GM19328 (cell line): ENCODE data around the gene TNC.

Source experiments
- ATAC-seq: cut with Tn5 transposase; IDR thresholded peaks from one replicate; pipeline ENCODE4 v1.9.1; 2021; ENCODE audit warnings: mild to moderate bottlenecking, moderate library complexity; ENCODE audit not compliant: unreplicated experiment

The TNC gene

DNA sequence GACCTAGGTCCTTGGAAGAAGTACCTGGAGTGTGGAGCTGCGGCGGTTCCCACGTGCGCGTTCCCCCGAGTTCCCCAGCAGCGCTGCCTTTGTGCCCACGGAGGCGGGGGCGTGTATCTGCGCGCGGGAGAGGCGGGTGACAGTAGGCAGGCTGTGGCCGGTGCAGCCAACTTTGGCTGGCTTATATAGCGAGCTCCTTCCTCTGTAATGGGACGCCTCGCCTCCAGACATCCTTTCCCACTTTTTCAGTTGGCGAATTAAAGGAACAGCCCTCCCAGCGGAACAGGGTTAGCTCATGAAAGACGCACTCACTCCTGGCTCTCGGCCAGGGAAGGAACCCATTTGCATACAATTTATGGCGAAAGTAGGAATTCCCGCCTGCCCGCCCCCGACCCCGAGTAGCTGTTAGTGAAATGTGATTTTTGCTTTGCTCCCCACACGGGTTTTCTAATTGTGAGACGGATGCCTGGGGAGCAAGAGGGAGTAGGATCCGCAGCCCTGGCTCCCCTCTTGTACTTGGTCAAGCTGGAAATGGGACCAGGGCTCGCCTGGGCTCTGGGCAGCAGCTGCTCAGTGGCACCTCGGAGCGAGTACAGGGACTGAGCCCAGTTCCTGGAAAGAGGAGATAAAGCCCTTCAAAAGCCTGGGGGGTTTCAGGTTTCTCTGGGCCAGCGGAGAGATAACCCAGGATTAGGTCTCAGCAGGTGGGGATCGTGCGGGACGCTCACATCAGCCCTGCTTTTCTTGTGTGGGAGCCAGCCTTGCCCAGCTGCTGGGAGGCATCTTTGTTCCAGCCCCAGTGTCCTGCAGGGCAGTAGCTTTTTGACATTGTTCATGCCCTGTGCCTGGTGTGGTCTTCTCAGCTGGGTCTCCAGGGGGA, at the start of gene TNC:
TSS of gene TNC (minus strand) at position 159 of the 880 bp plus-strand sequence. CDS start 27,139 bp downstream, outside the sequence.
- no peak for ATAC-seq

DNA sequence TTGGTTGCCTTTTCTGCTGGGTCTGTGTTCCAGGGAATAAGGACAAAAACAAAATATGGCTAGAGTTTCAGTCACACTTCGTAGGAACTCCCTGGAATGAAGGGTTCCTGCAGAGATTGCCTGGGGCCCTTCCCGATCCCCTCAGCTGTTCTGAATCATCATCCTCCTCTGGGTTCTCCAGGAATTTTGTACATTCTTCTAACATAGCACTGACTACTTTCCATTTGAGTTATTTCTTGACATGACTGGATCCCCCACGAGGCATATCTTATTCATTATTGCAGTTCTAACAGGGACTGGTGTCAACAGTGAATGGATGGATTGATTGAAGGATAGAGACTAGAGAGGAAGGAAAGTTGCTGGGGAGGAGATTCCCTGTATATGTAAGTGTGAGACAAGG, 49.2 kb upstream of the TNC start:
- no peak for ATAC-seq

DNA sequence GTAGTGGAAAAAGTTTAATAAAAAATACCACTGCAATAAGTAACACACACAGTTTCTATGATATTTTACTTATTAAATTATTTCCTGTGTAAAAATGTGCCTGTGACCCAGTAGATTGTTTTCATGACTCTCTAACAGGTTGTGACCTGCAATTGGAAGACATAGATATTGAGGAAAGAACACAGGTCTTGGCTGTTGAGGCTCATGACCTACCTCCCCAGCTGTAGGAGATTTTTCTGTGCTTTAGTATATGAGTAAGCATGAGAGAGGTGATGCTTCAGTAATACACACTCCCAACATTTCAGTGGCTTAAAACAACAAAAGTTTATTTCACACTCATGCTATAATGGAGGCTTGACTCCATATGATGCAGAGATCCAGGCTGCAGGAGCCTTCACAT, 47.3 kb upstream of the TNC start:
- no peak for ATAC-seq

- ATAC-seq, result no peak
These were observed 46.6 kb upstream of the TNC start for GRCh38 chr9:115164511-115164974.

DNA sequence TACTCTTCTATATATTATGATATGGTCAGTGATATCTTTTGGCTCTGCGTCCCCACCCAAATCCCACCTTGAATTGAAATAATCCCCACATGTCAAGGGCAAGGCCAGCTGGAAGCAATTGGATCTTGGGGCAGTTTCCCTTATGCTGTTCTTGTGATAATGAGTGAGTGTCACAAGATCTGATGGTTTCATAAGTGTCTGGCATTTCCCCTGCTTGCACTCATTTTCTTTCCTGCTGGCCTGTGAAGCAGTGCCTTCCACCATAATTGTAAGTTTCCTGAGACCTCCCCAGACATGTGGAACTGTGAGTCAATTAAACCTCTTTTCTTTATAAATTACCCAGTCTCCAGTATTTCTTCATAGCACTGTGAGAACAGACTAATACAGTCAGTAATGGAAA, 45.0 kb upstream of the TNC start:
- no peak for ATAC-seq

DNA sequence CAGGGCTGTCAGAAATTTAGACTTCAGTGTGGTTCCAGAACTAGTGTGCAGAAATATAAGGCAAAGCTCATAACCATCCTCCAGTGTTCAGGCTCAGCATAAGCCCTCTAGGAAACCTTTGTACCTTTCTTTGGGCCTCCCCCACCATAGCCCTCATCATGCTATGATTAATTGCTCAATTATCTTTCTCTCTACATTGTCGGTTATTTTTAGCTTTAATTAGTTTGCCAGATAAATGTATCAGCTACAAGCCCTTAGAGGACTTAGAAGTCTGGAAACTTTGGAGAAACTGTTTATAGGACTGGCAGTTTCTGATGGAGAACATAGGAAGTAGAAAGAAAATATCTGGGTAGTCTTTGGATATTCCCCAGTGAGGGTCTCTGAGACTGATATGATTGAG, 43.5 kb upstream of the TNC start:
- no peak for ATAC-seq

DNA sequence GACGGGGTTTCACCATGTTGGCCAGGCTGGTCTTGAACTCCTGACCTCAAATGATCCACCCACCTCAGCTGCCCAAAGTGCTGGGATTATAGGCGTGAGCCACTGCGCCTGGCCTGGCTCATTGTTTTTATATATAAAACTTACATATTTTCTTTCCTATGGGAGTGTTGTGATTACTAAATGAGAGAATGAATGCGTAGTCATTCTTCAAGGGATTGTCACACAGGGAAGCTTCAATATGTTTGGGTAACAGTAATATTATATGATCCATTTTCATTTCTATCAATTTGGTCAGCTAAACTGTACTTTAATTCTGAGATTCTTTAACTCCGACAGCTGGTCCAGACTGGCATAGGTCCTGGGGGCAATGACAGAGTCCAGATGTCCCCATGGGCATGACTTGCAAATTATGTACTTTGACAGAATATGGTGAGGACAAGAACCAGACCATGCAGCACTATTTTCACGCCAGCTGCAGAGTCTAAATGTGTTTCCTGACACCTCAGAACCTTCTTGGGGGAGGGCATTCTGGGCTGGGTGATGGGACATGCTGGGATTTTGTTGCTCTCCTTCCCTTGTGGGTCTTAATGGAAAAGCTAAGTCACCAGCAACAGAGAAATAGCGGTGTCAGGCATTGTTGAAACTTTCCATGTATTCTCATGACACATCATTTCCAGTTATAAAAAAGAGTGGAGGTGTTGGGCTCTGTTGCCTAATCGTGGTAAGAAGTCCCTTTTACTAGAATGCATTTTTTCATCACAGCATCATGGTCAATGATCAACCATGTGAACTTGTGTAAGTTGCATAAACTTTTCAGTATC, 40.9 kb upstream of the TNC start:
- no peak for ATAC-seq

DNA sequence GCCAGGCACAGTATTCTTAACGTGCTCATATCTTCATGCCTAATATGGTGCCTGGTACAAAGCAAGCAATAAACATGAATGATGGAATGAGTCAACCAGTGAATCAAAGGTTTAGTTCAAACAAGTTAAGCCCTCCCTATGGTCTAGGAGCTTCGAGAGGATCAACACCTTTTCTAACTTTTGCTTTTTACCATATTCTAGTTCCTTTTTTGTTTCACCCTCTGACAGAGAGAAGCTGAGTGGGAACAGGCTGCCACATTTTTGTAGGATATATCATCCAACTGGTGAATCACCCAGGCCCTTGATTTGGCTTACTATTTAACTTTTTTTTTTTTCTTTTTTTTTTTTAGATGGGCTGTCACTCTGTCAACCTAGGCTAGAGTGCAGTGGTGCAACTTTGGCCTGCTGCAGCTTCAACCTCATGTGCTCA, 39.3 kb upstream of the TNC start:
- ATAC-seq, result no peak

DNA sequence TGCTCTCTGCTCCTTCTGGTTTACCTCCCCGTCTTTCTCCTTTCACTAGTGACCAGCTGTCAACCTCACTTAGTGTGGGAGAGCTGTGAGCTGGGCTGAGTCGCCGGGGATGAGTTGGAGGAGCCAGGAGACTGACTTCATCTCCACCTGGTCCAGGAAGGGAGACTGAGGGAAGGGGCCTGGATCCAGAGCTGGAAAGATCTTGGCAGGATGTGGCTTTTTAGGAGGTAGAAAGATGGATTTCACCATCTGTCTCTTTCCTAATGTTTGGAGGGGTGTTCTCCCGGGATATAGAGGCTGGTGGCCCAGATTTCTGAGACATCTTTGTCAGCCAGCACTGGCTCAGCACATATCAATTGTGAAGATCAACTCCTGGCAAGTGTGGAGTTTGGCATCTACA, 37.1 kb upstream of the TNC start:
- no peak for ATAC-seq

DNA sequence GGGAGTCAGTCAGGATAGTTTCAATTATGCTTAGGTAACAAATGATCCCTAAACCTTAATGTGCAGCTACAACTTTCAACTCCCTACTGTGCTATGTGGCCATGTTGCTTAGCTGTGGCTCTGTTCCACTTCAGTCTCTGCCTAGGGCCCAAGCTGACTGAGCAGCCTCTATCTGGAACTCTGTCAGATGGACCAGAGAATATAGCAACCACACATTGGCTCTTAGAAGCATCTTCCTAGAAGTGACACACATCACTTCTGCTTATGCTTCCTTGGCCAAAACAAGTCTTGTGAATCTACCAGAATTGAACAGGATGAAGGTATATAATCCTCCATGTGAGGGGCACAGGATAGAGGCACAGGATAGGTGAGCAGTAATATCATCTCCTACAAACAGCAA, 36.7 kb upstream of the TNC start:
- no peak for ATAC-seq

DNA sequence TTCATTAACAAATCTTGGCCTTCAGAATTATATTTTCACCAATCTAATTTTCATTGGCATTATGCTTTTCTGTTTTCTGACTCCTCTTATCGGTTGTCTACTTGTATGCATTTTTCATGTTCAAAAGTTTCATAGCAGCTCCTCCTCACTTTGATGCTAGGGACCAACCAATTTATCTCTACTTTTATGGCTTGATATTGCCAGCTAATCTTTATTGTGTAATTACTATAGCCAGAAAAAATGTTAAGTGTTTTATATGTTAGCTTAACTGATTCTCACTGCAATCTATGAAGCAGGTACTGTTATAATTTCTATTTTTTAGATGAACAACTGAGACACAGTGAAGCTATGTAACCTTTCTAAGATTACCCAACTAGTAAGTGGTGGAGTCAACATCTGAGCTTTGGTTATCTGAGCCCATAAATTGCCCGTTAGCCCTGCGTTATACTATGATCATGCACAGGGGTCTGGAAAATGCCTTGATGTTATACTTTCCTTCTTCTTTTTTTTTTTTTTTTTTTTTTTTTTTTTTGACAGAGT, 34.4 kb upstream of the TNC start:
- ATAC-seq, result no peak

GRCh38 chr9:115148721-115149120, 30.8 kb upstream of the TNC start:
- ATAC-seq, result no peak

DNA sequence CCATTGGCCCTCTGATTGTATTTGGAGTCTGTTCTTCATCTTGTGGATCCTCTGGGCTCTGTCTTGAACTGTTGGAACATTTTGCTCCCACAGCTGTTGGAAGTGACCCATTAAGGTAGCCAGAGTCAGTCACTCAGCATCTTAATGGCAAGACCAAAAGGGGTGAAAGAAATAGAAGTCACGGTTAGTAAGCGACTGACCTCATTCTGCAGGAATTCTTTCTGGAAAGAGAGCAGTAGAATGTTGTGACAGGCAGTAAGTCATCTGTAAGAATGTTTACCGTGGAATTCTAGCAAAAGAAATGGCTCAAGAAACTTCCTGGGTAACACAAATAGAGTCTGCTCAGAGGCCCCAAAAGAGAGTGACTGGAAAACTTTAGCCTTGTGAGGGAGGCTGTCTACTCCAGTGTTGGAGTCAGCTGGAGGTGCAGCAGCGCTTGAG, 28.6 kb upstream of the TNC start:
- ATAC-seq, result no peak

DNA sequence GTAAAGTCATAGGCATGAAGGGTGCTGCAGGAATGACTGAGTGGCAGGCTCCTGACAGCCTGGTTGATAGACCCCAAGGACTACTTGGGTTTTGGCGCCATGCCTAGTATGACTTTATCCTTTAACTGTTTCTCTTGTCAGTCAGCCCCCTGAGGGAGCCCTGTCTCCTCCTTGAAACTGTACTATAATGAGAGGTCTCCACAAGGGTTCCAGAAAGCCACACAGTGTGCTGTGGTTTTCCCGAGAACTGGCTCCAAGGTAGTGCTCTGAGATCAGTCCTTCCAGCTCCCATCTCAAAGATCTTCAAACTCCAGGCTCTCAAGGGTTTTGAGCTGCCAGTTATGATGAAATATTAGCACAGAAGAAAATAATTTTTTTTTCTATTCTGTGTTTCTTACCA, 26.7 kb upstream of the TNC start:
- ATAC-seq, result no peak

- ATAC-seq, result no peak
These were observed 25.7 kb upstream of the TNC start for GRCh38 chr9:115143689-115144088.

DNA sequence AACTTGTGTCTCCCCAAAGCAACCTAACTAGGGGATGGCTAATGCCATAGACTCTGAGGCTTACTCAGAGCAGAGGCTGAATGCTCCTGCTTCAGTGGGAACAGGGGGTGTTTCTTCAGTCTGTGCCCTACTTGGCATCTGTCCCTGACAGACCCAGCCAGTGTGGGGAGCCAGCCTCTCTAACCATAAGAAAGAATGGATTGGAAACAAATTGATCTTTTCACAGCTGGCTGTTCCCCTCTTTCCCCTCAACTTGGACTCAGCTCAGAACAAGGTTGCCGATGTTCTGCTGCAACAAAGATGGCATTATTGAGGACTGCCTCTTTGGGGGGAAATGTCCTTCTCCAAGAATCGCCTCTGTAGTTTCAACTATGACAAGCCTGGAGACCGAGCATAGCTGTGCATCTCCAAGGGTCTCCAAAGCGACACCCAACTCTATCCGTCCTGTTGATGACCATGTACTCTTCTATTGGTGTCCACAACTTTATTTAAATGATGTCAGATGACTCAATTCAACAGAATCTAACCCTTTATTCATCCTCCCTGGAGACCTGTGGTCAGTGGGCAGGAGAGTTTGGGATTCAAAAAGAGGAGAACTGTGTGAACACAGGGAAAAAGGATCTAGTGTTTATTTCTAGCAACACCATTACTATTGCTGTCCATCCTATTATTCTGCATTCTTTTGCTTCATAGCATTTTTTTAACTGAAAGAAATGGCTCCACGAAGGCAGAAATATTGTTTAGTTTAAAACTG, 24.7 kb upstream of the TNC start:
- no peak for ATAC-seq

- no peak for ATAC-seq
These were observed 24.1 kb upstream of the TNC start for GRCh38 chr9:115142090-115142489.

DNA sequence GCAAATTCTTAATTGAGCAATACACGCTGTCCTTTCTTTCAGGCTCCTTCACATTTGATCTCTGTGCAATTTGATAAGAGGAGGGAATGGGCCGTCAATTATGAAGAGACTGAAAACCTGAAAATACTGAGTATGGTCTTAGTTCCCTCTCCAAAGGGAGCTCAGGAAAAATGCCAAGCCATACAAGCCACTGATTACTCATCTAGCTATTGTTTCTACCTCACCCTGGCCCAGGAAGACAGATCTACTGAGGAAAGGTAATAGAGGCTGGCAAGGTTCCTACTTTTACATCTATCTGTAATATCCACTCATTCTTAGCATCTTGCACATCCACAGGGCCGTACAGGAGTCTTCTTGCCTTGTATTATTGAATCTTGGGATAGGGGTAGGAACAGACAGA, 23.7 kb upstream of the TNC start:
- no peak for ATAC-seq

DNA sequence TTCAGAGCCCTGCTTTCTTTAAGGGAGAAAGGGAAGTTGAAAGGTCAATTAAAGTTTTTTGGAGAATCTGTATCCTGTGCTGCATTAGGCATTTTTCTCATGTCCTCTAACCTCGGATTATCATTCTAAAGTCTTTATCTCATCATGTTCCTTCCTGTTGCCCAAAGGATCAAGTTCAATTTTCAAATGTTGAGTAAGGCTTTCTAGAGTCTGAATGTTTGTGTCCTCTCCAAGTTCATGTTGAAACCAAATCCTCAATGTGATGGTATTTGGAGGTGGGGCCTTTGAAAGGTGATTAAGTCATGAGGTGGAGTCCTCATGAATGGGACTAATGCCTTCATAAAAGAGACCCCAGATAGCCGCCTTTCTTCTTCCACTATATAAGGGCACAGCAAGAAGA, 20.2 kb upstream of the TNC start:
- no peak for ATAC-seq

- no peak for ATAC-seq
These were observed 19.6 kb upstream of the TNC start for GRCh38 chr9:115137526-115137925.
